IPS DF 4.7 (cell line): ENCODE results near the gene SYT10.
"Not testable (repeated sequence)": the region's sequence is repeated elsewhere in the genome, so short reads cannot be mapped to it uniquely, and the experiment has no call there.

Source experiments
- DNase-seq: peaks from one replicate; pipeline ENCODE4 v3.0.0-alpha.2; 2013; ENCODE audit warnings: low spot score; ENCODE audit errors: extremely low read depth

SYT10 gene

DNA sequence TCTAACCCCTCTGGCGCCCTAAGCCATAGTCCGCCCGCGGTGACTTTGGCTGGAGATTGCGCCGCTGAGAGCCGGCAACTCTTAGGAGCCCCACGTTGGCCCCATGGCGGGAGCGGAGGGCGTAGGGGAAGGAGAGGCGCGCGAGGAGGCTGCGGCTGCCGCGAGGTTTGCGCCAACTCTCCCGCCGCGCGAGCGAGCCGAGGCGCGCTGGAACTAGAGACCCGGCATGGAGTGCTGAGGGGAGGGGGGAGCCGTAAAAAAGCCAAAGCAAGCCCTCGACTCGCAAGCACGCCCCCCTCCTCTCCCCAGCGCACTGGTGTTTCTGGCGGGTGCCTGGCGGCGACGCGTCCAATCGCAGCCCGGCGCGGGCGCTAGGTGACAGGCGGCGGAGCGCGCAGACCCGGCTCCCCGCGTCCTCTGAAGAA is at the start of gene SYT10:
Gene SYT10, minus strand, starts transcription at position 233 of the 425 bp plus-strand sequence. CDS start 297 bp downstream, outside the sequence.
- no peak for DNase-seq

- no peak for DNase-seq
Observed at GRCh38 chr12:33488036-33488435, 48.4 kb upstream of the SYT10 start.

DNA sequence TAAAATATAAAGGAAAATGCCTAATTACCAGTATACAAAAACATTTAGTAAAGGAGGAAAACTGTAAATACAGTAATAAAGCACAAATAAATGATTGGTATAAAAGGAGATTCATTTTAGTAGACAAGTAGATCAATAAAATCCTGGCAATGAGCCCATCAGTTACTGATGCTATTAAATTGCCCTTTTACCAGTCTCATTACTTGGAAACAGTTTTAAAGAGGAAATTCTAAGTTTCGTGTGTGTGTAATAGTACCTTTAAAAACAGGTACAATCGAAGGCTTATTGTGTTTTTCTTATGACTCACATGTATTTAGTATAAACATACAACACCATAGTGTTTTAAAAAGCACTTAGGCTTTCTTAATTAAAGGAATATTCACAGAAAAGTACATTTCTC is 46.4 kb upstream of the SYT10 start:
- no peak for DNase-seq

DNA sequence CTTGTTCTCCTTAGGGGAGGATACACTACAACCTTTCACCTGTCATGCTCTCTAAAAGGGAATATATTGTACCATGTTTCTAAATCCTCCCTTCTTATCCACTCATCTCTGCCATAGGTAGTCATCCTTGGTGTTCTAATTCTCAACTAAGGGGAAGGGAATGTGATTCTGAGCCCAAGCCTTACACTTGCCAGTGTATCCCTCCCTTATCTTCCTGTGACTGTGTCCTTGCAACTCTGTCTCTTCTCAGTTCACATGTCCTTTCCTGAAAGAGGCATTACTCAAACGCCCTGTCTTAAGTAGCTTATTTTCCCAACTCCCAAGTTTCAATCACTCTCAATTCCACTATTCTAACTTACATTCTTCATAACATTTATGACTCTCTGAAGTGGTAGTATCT is 44.5 kb upstream of the SYT10 start:
- DNase-seq: no peak

DNA sequence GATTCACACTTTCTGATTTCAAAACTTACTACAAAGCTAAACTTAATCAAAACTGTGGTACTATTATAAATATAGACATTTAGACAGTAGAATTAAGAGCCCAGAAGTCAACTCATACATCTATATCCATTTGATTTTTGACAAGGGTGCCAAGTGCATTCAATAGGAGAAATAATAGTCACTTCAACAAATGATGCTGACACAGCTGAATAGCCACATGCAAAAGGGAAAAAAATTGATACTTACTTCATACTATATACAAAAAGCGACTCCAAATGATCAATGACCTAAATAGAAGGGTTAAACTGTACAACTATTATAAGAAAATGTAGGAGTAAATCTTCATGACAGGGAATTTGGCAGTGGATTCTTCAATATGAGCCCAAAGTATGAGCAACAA is 40.7 kb upstream of the SYT10 start:
- no peak for DNase-seq

- DNase-seq: no peak
Observed at GRCh38 chr12:33476058-33476457, 36.4 kb upstream of the SYT10 start.

GRCh38 chr12:33472299-33472698 is 32.7 kb upstream of the SYT10 start:
- DNase-seq: no peak

GRCh38 chr12:33455096-33455495 is 15.5 kb upstream of the SYT10 start:
- no peak for DNase-seq

- DNase-seq: no peak
Observed at GRCh38 chr12:33450480-33450879, 10.9 kb upstream of the SYT10 start.

GRCh38 chr12:33440477-33440876 is 858 bp upstream of the SYT10 start:
- no peak for DNase-seq

DNA sequence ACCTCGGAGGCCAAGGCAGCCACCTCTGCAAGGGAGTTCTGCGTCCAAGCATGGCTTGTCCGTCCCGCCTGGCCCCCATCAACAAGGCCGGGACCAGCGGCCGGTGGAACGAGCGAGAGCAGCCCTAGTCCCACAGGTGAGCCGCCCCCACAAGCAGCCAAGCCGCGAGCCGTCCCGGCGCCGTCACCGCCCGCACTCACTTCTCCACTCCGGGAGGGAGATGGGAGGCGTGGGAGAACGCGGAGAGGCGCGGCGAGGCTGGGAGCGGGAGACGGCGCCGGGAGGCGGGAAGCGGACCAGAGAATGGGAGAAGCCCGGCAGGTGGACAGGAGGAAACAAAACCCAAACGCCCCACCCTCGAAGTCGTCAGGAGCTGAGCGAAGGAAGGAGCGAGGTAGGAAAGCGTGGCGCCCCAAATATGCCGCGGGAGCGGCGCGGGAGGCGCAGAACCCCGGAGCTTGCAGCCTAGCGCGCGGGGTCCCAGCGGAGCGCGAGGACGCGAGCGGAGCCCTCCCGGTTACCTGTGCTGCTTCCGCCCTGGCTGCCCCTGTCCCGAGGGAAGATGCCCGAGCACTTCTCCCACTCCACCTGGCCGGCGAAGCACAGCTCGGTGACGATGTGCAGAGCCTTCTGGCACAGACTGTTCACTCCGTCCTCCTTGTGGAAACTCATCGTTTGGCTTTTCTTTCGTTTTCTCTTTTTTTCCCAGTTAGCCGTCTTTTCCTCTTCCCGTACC is 600 bp downstream of the SYT10 start:
- DNase-seq: no peak

- no peak for DNase-seq
Observed at GRCh38 chr12:33438025-33438772, 1.4 kb downstream of the SYT10 start.

GRCh38 chr12:33437598-33437997 is 2.0 kb downstream of the SYT10 start:
- no peak for DNase-seq

GRCh38 chr12:33432992-33433391 is 6.6 kb downstream of the SYT10 start:
- DNase-seq: no peak

DNA sequence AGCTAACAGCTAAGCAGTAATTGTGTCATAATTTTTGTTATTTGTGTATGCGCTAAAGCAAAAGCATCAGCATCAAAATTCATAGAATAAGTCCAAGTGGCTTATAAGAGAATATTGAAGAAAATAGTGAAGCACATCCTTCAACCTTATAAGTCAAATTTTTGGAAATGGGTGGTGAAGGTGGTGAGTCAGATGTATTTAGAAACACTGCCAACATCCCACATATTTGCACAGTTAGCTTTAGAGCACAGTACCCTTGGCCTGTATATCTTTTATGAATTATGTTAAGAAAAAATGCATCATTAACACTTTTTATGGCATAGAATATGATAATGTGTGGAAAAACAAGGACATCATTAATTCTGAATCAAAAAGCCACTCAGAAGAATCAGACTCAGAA is 8.0 kb downstream of the SYT10 start:
- DNase-seq: no peak

GRCh38 chr12:33429468-33429867 is 10.2 kb downstream of the SYT10 start:
- DNase-seq: no peak

DNA sequence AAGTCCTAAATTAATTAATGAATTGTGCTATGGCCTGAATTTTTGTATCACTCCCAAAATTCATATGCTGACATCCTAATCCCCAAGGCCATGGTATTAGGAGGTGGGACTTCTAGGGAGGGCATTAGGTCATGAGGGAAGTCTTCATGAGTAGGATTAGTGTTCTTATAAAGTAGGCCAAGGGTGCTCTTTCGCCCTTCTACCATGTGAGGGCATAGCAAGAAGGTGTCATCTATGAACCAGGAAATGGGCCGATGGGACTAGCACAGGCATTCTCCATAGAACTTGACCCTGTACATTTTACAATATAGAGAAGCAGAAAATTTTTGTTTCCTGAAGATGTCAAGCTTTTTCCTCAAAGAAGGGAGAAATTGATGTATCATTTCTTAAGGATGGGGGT is 12.5 kb downstream of the SYT10 start:
- DNase-seq: no peak

- DNase-seq: no peak
Observed at GRCh38 chr12:33423706-33424105, 15.9 kb downstream of the SYT10 start.

DNA sequence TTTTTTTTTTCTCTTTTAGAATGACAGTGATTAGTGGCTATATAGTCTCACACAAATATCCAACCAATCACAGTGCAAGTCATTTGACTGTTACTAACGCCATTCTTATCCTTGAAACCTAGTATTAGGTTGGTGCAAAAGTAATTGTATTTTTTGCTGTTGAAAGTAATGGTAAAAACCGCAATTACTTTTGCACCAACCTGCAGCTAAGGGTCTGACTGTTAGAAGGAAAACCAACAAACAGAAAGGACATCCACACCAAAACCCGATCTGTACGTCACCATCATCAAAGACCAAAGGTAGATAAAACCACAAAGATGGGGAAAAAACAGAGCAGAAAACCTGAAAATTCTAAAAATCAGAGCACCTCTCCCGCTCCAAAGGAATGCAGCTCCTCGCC is 27.2 kb downstream of the SYT10 start:
- DNase-seq: not testable (repeated sequence)

- no peak for DNase-seq
Observed at GRCh38 chr12:33383503-33383902, 56.1 kb downstream of the SYT10 start.

GRCh38 chr12:33376153-33376552 is 63.5 kb downstream of the SYT10 start:
- DNase-seq: no peak

GRCh38 chr12:33370318-33370717 is 69.3 kb downstream of the SYT10 start:
- DNase-seq: no peak

DNA sequence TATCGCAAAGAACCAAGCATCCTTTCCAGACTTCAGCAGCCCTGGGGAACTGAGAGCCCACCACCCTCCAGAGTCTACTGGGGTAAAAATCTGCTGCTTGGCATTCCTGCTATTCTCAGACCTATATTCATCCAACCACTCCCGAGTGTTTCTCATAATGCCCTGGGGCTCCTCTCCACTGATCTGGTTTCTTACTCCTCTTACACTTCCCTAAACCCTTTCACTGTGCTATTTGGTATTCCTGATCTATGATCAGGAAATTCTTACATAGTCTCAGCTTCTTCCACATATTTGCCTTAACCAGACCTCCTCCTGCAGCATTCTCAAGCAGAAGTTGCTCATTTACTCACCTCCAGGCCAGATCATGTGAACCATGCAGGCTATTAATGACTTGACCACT is 82.4 kb downstream of the SYT10 start:
- no peak for DNase-seq
